ENCODE data around the gene RRP1B.

DNA sequence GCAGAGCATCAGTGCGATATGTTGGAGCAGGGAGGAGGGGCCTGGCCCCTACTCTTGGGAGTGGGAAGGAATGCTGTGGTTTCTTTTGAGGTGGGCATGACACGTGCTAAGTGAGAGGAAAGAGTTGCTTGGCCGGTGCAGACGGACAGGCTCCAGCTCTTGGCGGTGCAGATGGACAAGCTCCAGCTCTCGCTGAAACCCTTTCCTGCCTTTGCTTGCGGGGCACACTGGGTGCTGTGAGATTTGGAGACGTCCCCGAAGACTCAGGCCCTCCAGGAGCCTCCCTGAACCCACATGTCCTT is 75.5 kb downstream of the RRP1B start:
- no peak for TF ChIP-seq TEAD4 (IDR thresholded peaks at IDR 0.05)
- TF ChIP-seq, protein P1, sequence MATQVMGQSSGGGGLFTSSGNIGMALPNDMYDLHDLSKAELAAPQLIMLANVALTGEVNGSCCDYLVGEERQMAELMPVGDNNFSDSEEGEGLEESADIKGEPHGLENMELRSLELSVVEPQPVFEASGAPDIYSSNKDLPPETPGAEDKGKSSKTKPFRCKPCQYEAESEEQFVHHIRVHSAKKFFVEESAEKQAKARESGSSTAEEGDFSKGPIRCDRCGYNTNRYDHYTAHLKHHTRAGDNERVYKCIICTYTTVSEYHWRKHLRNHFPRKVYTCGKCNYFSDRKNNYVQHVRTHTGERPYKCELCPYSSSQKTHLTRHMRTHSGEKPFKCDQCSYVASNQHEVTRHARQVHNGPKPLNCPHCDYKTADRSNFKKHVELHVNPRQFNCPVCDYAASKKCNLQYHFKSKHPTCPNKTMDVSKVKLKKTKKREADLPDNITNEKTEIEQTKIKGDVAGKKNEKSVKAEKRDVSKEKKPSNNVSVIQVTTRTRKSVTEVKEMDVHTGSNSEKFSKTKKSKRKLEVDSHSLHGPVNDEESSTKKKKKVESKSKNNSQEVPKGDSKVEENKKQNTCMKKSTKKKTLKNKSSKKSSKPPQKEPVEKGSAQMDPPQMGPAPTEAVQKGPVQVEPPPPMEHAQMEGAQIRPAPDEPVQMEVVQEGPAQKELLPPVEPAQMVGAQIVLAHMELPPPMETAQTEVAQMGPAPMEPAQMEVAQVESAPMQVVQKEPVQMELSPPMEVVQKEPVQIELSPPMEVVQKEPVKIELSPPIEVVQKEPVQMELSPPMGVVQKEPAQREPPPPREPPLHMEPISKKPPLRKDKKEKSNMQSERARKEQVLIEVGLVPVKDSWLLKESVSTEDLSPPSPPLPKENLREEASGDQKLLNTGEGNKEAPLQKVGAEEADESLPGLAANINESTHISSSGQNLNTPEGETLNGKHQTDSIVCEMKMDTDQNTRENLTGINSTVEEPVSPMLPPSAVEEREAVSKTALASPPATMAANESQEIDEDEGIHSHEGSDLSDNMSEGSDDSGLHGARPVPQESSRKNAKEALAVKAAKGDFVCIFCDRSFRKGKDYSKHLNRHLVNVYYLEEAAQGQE (IDR thresholded peaks at IDR 0.05; ENCODE audit: low read depth) = no peak
- TF ChIP-seq, protein P2, sequence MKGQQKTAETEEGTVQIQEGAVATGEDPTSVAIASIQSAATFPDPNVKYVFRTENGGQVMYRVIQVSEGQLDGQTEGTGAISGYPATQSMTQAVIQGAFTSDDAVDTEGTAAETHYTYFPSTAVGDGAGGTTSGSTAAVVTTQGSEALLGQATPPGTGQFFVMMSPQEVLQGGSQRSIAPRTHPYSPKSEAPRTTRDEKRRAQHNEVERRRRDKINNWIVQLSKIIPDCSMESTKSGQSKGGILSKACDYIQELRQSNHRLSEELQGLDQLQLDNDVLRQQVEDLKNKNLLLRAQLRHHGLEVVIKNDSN (IDR thresholded peaks at IDR 0.05) = no peak
- TF ChIP-seq EGR1 (IDR thresholded peaks at IDR 0.05) = no peak
- no peak for TF ChIP-seq RAD21 (IDR thresholded peaks at IDR 0.05; ENCODE audit: low read depth)
